Peyer's patch (tissue), 4 donors: ENCODE results near the gene CARMIL1. TPM values are rescaled to one million over a fixed set of nuclear protein-coding genes. Genes with fewer than 3 reads are reported as not detected.
A peak's percentile ranks its signal among the peaks of the same experiment; 100 is the strongest.

Experiments used
- DNase-seq, 3 donors: peaks; one replicate each; pipeline ENCODE4 v3.0.0-alpha.2; 2017 to 2019
- H3K27ac ChIP-seq, 4 donors: fragments of 200-600 bp; sonication (generic); one replicate each; pipeline ENCODE4 v1.5.1; 2016 to 2019
- H3K27me3 ChIP-seq, 2 donors: fragments of 200-600 bp; sonication (generic); one replicate each; pipeline ENCODE4 v1.5.1; 2019
- H3K36me3 ChIP-seq, 3 donors: fragments of 200-600 bp; sonication (generic); one replicate each; pipeline ENCODE4 v1.5.1; 2016 to 2019
- H3K4me1 ChIP-seq, 4 donors: fragments of 200-600 bp; sonication (generic); one replicate each; pipeline ENCODE4 v1.5.1; 2016 to 2019
- H3K4me3 ChIP-seq, 4 donors: fragments of 200-600 bp; sonication (generic); 1 replicate in 3 of 4; 2 replicates in 1 of 4; pipeline ENCODE4 v1.5.1; 2016 to 2019; ENCODE audit warnings: mild to moderate bottlenecking in 1 of 4
- H3K9me3 ChIP-seq, 4 donors: fragments of 200-600 bp; sonication (generic); one replicate each; pipeline ENCODE4 v1.5.1; 2016 to 2019; ENCODE audit warnings: mild to moderate bottlenecking in 1 of 4
- CTCF ChIP-seq, 6 experiments: fragments of 450-650 bp in 4 of 6; fragments of 200-600 bp in 2 of 6; sonication (generic) in 1 of 6; IDR thresholded peaks; one replicate each; pipeline ENCODE4 v1.5.1; 2017 to 2019; ENCODE audit warnings: antibody characterized with exemption in 6 of 6, mild to moderate bottlenecking in 3 of 6, moderate library complexity in 1 of 6
- POLR2A ChIP-seq, 2 donors: fragments of 450-650 bp; IDR thresholded peaks; one replicate each; pipeline ENCODE4 v1.5.1; 2017; ENCODE audit warnings: antibody characterized with exemption in 2 of 2, mild to moderate bottlenecking in 2 of 2, moderate library complexity in 2 of 2
- total RNA-seq, 4 donors: library from RNA; depleted of rRNA; stranded (reverse); fragments of >200 nt; gene quantifications; one replicate each; pipeline ENCODE4 v1.1.0, GENCODE V29; 2016

CARMIL1 gene
- total RNA-seq, 4 donors from 2014 or later = 75.1 to 107 (median 85.7) TPM

GRCh38 chr6:25340431-25341202 is 61.4 kb downstream of the CARMIL1 start:
- DNase-seq = no peak

GRCh38 chr6:25341203-25341552 is 62.0 kb downstream of the CARMIL1 start:
- no peak for TF ChIP-seq POLR2A (IDR thresholded peaks at IDR 0.05)
- peak overlapping the region in 3 of 4 donors; percentile 3 to 66 (median 54) for H3K27ac ChIP-seq
- no peaks in the 10 kb centered on the region for H3K27me3 ChIP-seq
- no peak overlapping the region for H3K4me3 ChIP-seq
- H3K9me3 ChIP-seq = no peaks in the 10 kb centered on the region
- no peak for DNase-seq
- H3K4me1 ChIP-seq = peaks cover 0 to 42% (median 0%) of the 10 kb centered on the region in 4 donors
- H3K36me3 ChIP-seq = no peaks in the 10 kb centered on the region

More at GRCh38 chr6:25340431-25341202, 61.4 kb downstream of the CARMIL1 start:
- Histone ChIP-seq H3K27ac (peak overlapping the region in 2 of 4 donors; percentile 54 to 72), H3K27me3 (no peaks in the 10 kb centered on the region), H3K4me3 (peak overlapping the region in 1 of 4 donors; percentile 1), H3K9me3 (no peaks in the 10 kb centered on the region), H3K4me1 (peaks cover 0 to 44% (median 0%) of the 10 kb centered on the region in 4 donors), H3K36me3 (no peaks in the 10 kb centered on the region)
- TF ChIP-seq CTCF (IDR thresholded peaks at IDR 0.05) = peak in 2 of 6 experiments; percentile 20 to 31
- TF ChIP-seq POLR2A (IDR thresholded peaks at IDR 0.05) = peak in 1 of 2 donors; percentile 26

GRCh38 chr6:25341923-25342619 is 62.9 kb downstream of the CARMIL1 start:
- Histone ChIP-seq H3K4me1 (peaks cover 0 to 38% (median 0%) of the 10 kb centered on the region in 4 donors), H3K36me3 (no peaks in the 10 kb centered on the region), H3K4me3 (no peak overlapping the region), H3K27me3 (no peaks in the 10 kb centered on the region), H3K9me3 (no peaks in the 10 kb centered on the region), H3K27ac (peak overlapping the region in 3 of 4 donors; percentile 3 to 66 (median 54))
- DNase-seq = no peak
- peak in 1 of 6 experiments; percentile 3 for TF ChIP-seq CTCF (IDR thresholded peaks at IDR 0.05)
- TF ChIP-seq POLR2A (IDR thresholded peaks at IDR 0.05) = no peak

- Histone ChIP-seq H3K36me3 (no peaks in the 10 kb centered on the region), H3K27ac (no peak overlapping the region), H3K4me1 (peaks cover 0 to 35% (median 0%) of the 10 kb centered on the region in 4 donors), H3K4me3 (no peak overlapping the region), H3K27me3 (no peaks in the 10 kb centered on the region), H3K9me3 (no peaks in the 10 kb centered on the region)
- TF ChIP-seq POLR2A (IDR thresholded peaks at IDR 0.05) (no peak), CTCF (IDR thresholded peaks at IDR 0.05) (no peak)
- no peak for DNase-seq
These were observed 63.6 kb downstream of the CARMIL1 start for GRCh38 chr6:25342802-25343201.

GRCh38 chr6:25343984-25344383 is 64.8 kb downstream of the CARMIL1 start:
- H3K27ac ChIP-seq = no peak overlapping the region
- no peaks in the 10 kb centered on the region for H3K27me3 ChIP-seq
- no peak for DNase-seq
- no peaks in the 10 kb centered on the region for H3K9me3 ChIP-seq
- H3K4me1 ChIP-seq = peaks cover 0 to 33% (median 0%) of the 10 kb centered on the region in 4 donors
- H3K36me3 ChIP-seq = no peaks in the 10 kb centered on the region
- no peak overlapping the region for H3K4me3 ChIP-seq
- TF ChIP-seq CTCF (IDR thresholded peaks at IDR 0.05) = no peak
- no peak for TF ChIP-seq POLR2A (IDR thresholded peaks at IDR 0.05)

- Histone ChIP-seq H3K36me3 (no peaks in the 10 kb centered on the region), H3K27ac (no peak overlapping the region), H3K9me3 (no peaks in the 10 kb centered on the region), H3K4me1 (peaks cover 0 to 27% (median 0%) of the 10 kb centered on the region in 4 donors), H3K27me3 (no peaks in the 10 kb centered on the region), H3K4me3 (no peak overlapping the region)
- DNase-seq = no peak
- no peak for TF ChIP-seq CTCF (IDR thresholded peaks at IDR 0.05)
- no peak for TF ChIP-seq POLR2A (IDR thresholded peaks at IDR 0.05)
These were observed 65.7 kb downstream of the CARMIL1 start for GRCh38 chr6:25344827-25345226.
